ENCODE results near the gene PPP1R1C.
"Not testable (repeated sequence)": the region's sequence is repeated elsewhere in the genome, so short reads cannot be mapped to it uniquely, and the experiment has no call there.

PPP1R1C gene, protein sequence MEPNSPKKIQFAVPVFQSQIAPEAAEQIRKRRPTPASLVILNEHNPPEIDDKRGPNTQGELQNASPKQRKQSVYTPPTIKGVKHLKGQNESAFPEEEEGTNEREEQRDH

GRCh38 chr2:181985632-181986205 is at the start of gene PPP1R1C:
Gene PPP1R1C (plus strand): TSS chr2:181985853. CDS start chr2:181986111, 258 bp downstream.
- DNase-seq: no peak

- no peak for DNase-seq
These were observed 48.2 kb upstream of the PPP1R1C start for GRCh38 chr2:181937473-181937872.

GRCh38 chr2:181943411-181944124 is 42.1 kb upstream of the PPP1R1C start:
- DNase-seq: no peak

GRCh38 chr2:181944164-181944913 is 41.3 kb upstream of the PPP1R1C start:
- DNase-seq: no peak

- no peak for DNase-seq
These were observed 40.8 kb upstream of the PPP1R1C start for GRCh38 chr2:181944914-181945291.

GRCh38 chr2:181946444-181947127 is 39.1 kb upstream of the PPP1R1C start:
- DNase-seq: no peak

DNA sequence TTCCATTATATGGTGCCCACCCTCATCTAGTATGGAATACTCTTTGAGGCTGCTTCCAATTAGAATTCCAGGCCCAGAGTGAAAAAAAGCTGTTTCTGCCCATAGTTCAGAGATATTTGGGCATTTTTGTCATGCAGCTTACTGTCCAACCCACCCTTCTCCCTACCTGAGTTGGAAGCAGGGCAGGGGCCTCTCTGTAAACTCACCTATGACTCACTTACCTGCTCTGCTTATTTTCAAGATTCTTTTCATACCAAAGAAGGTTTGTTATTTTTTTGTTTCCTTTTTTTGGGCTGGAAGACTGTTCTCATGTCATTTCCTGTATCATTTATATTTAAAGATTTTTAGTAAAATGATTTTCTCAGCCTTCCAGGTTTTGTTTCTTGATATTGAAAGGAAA is 38.4 kb upstream of the PPP1R1C start:
- no peak for DNase-seq

- DNase-seq: no peak
These were observed 37.4 kb upstream of the PPP1R1C start for GRCh38 chr2:181948227-181948626.

GRCh38 chr2:181949047-181949446 is 36.6 kb upstream of the PPP1R1C start:
- no peak for DNase-seq

- no peak for DNase-seq
These were observed 33.0 kb upstream of the PPP1R1C start for GRCh38 chr2:181952404-181953226.

GRCh38 chr2:181953881-181954537 is 31.6 kb upstream of the PPP1R1C start:
- DNase-seq: peak; percentile 56 to 60

DNA sequence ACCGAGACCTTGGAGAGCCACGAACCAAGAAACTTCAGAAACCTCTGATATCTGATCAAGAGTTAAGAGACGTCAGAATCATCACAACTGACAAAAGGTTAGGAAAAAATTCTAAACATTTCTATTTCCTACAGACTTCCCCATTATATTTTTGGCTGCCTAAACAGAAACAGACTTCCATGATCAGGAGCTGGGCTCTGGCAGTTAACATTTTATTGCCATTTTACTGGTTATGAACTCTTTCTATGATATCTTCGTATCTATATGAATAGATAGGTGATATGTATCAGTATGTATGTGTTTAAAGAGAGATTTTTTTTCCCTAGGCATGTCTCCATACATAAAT is 31.1 kb upstream of the PPP1R1C start:
- DNase-seq: no peak

DNA sequence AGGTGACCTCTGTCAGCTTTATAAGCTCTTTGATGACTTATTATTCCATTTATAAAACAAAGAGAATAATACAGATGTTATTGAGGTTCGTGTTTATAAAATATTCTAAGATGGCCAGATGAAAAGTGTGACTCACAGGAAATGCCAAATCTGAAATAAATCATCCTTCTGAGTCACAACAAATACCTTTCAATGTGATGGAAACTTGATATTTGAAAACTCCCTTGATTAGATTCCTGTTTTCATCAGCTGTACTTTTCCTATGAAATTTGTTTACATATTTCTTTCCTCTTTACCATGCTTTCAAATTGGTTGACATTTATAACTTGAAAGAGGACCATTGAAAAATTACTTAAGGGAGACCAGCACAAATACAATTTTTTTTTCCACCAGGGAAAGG is 30.6 kb upstream of the PPP1R1C start:
- no peak for DNase-seq

GRCh38 chr2:181955866-181956265 is 29.8 kb upstream of the PPP1R1C start:
- not testable (repeated sequence) for DNase-seq

DNA sequence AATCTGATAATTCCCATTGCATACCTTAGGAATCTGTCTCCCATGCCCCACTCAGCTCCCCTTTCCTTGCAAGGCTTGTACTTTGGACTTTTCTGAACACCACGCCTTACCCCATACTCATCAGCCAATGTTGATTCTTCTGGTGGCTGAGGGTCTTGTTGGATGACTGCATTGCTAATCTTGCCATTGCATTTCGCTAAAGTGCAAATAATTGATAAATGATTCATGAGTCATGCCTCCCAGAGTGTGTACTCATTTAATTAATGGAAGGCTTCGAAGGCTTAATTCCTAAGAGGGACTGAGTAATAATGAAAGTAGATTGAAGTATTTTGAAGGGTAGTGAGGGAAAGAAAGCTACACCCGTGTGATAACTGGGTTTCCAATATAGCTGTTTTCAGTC is 28.0 kb upstream of the PPP1R1C start:
- no peak for DNase-seq

DNA sequence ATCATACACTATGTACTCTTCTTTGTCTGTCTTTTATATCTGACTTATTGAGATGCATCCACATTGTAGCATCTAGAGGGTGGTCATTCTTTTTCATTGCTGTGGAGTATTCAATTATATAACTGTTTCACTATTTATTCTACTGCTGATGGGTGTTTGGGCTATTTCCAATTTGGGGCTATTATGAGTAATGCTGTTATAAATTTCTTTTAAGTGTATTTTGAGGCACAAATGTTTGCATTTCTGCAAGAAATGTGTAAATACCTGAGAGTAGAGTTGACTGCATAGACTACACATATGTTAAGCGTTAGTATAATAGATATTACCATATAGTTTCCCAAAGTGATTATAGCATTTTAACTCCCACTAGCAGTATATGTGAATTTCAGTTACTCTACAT is 26.9 kb upstream of the PPP1R1C start:
- no peak for DNase-seq

- no peak for DNase-seq
These were observed 26.1 kb upstream of the PPP1R1C start for GRCh38 chr2:181959508-181959907.

DNA sequence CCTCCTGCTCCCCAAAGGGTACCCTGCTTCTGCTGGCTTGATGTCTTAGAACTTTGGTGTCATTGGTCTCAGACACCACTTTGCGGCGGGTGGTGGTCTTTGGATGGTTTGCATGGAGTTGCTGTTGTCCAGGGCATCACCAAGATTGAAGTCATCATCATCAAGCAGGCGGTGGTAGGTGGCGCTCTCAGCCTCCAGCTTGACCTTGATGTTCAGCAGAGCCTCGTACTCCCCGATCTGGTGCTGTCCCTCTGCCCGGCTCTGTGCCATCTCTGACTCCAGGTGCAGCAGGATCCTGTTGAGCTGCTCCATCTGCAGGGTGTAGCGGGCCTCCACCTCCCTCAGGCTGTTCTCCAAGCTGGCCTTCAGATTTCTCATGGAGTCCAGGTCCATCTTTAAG is 24.5 kb upstream of the PPP1R1C start:
- DNase-seq: not testable (repeated sequence)

- no peak for DNase-seq
These were observed 23.5 kb upstream of the PPP1R1C start for GRCh38 chr2:181962142-181962541.

GRCh38 chr2:181970160-181970794 is 15.4 kb upstream of the PPP1R1C start:
- DNase-seq: no peak

- no peak for DNase-seq
These were observed 14.6 kb upstream of the PPP1R1C start for GRCh38 chr2:181971032-181971431.

Data from stimulated activated CD4-positive, alpha-beta T cell treated with anti-CD3 and anti-CD28 coated beads, Interleukin-2, amount 100 ng/mL, for 48 hours (primary cell).